HG03159 (cell line): ENCODE measurements around the gene NUP62.
"Not testable (repeated sequence)": the region's sequence is repeated elsewhere in the genome, so short reads cannot be mapped to it uniquely, and the experiment has no call there.

ENCODE experiments used
- ATAC-seq: cut with Tn5 transposase; IDR thresholded peaks from one replicate; pipeline ENCODE4 v1.9.1; 2021; ENCODE audit warnings: mild to moderate bottlenecking, moderate library complexity; ENCODE audit not compliant: unreplicated experiment

The NUP62 gene

DNA sequence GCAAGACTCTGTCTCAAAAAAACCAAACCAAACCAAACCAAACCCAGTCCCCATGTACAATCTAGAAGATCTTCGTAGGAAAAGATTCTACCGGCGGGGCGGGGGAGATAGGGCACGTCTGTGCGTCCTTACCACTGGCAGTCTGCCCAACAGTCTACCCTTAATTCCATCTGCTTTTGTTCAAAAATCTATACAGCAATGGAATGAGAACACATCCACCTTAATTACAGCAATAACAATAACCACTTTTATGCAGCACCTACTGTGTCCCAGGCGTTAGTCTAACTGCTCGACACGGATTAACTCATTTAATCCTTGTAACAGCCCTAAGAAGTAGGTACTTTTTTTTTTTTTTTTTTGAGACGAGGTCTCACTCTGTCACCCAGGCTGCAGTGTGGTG lies 2.8 kb downstream of the NUP62 start:
- ATAC-seq, result no peak

DNA sequence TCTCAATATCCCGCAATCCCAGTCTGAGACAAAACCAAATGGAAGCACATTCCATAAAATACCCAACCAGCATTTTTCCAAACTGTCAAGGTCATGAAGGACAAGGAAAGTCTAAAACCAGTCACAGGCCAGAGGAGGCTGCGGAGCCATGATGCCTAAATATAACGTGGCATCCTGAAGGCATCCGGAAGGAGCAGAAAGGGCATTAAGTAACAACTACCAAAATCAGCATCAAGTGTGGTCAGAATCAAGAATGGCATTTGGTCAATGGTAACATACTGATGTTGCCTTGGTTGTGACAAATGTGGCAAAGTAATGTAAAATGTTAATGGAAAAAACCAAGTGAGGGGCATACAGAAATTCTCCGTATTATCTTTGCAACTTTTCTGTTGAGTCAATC lies 3.8 kb downstream of the NUP62 start:
- ATAC-seq, result no peak

DNA sequence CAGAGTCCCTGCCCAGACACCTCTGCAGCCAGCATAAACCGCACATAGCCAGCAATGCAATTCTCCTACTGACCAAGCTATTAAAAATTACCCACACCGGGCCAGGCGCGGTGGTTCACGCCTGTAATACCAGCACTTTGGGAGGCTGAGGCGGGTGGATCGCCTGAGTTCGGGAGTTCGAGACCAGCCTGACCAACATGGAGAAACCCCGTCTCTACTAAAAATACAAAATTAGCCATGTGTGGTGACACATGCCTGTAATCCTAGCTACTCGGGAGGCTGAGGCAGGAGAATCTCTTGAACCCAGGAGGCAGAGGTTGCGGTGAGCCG lies 4.5 kb downstream of the NUP62 start:
- not testable (repeated sequence) for ATAC-seq

DNA sequence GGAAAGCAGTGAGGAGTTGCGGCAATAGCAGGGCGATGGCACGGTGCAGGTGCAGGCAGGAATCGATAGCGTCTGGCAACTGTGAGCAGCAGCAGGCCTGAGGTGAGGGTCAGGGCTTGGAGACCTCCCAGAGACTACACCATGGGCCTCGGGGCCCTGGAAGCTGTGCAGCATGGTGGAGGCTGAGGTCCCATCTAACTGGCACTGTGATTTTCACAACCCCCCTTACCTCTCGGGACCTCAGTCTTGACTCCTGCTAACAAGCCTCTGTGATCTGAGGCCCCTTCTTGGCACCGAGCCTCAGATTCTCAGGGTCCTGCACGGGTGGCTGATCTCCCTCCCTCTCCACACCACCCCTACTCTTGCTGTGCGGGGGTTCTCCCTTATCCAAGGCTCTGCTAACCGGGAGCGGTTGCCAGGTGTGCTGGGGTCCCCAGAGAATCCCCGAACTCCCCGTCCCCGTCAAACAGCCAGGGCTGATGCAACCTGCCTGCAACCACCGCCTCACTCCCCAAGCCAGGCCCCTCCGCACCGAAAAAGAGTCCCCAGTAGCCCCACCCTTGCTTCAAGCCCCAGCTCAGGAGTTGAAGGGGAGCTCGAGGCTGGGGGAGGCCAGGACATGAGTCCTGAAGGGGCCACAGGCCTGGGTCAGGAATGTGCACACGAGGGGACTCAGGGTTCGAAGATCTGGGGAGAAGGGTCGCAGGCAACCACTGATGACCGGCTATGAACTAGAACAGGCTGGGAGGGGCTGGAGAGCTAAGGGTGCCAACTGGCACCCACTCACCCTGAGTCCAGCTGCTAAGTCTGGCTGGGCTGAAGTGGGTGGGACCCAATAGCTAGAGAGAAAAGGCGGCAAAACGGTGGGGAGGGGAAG lies 5.1 kb downstream of the NUP62 start:
- no peak for ATAC-seq

DNA sequence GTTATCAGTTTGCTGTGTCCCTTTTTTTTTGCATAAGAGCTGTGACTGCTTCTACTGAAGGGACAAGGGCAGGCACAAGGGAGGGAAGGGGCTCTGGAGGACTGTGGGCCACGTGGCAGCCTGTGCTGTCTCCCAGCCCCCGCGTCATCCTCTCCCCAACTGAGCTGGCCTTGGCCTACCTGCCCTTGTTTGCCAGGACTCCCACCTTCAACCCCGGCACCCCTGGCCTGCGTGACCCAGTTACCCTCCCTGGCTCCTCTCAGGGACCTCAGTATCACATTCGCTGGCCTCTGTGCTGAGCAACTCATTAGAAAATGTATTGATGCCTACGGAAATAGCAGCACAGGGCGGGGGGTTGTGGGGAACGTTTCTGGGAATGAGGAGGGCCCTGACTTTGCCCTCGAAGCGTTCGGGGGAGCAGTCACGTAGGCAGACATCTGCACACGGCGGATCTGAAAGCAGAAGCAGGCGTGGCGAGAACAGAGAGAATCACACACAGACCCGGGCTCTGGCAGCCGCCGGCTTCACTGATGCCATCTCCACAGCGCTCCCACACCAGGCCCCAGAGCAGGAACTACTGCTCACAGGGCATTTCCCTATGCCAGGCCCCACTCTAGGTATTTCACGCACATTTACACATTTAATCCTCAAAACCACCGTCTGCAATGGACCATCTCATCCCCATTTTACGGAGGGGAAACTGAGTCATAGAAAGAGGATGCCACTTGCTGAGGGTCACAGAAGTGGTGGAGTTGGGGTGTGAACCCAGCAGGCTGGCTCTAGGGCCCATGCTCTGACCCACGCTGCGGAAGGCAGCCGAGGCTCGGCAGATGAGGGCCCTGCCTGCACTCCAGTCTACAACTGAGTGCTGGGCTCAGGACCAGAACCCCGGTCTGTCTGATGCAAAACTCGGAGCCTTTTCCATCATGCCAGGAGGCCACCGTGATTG lies 6.0 kb downstream of the NUP62 start:
- ATAC-seq, result no peak

DNA sequence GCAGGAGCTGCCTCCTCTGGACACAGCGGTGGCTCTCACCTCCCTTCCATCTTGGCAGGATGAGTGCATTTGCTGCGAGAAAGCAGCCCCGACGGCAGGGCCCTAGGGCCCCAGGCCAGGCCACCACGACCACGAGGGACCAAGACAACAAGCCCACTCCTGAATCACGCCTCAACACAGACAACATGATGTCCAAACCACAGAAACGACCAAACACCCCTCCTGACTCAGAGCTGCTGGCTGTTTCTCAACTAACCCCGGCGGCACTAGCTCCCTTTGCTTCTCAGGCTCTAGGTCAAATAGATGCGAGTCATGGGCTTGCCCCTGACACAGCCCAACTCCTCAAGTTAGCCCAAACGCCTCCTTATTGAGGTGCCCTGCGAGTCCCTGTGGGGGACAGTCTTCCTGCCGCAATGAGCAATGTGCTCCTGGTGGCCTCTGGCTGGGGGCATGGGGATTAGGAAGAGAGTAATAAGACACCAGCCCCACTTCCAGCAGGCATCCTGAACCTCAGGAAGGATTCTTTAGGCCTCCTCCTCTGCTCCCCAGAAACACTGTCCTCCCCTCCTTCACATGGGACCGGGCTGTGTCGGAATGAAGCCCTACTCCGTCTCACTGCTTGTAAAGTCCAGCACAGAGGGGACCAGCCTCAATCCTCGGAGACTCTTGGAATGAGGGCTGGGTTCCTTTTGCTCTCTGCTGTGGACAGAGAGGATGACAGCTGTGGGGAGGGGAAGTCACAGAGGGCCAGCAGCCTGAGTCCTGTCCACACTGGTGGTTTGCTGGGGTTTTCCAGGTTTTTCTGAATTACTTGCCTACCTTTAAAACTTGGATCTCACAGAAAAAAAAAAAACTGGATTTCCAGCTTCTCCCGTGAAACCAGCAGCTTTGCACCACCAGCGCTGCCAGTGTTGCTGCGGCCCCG lies 7.2 kb downstream of the NUP62 start:
- no peak for ATAC-seq

DNA sequence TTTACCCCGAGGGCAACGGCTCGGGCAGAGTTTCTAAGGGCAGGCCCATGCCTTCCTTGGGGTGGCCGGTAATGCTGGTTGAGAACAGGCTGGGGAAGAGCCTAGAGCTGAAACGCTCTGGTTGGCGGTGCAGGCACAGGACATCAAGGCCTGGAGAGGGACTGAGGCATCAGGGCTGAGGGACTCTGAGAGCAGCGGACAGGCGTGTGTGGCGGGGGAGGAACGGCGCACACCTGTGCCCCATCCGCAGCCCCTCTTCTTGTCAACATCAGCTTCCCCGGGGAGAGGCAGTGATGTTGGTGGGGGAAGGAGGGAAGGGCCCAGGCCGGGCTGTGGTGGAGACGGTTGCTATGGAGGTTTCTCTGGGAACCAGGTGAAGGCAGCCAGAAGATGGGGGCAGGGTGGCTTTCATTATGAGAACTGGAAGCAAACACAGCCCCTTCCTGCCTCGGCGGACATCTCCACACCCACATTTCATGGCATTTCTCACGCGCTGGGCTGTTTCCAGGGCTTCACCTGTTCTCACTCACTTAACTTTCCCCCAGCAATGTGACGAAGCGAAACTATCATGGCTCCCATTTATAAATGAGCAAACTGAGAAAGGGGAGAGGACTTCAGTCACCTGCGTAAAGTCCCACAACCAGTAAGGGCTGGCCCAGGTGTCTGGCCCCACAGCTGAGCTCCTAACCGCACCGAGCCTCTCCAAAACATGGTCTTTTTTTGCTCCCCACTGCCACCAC lies 8.5 kb downstream of the NUP62 start:
- no peak for ATAC-seq

DNA sequence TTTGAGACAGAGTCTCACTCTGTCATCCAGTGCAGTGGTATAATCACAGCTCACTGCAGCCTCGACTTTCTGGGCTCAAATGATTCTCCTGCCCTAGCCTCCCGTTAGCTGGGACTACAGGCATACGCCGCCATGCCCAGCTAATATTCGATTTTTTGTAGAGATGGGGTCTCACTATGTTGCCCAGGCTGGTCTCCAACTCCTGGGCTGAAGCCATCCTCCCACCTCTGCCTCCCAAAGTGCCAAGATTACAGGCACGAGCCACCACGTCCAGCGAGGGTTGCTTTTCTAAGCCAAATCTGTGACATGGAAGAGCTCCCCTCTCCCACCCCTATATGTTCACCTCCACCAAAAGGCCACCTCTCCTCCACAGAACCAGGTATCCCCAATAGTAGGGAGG lies 11.2 kb downstream of the NUP62 start:
- no peak for ATAC-seq

DNA sequence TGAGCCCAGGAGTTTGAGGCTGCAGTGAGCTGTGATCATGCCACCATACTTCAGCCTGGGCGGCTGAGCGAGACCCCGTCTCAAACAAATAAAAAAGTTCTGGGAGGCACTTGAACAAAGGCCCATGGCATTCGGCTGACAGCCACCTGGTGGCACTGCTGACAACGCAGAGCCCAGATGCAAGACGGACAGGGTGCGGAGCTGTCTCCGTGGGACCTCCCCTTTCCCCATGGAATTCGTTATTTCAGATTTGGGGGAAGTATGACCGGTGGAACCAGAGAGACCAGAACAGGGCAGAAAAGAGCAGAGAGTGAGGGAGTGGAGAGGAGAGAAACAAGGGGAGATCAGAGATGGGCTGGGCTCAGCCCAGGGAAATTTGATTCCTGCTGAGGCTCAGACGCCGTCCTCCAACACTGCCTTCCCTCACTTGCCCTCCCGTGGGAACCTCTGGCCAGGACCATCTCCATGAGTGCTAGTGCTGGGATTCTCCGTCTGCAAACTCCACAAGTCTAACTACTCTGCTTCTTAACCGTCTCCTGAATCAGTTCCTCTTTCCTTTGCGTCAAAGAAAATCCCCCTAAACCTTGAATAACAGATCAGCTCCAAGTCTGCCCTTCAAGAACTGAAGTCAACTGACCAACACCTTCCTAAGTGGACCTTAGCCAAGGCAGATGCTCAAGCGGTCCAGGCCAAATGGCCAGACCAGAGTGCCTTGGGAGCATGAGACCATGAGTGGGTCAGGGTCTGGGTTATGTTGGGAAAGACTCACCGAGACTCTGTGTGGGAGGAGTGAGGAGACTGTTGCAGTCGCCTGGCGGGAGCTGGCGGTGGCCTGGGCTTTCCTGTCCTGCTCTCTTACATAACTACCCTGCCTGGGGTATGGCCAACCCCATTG lies 12.2 kb downstream of the NUP62 start:
- ATAC-seq, result no peak

DNA sequence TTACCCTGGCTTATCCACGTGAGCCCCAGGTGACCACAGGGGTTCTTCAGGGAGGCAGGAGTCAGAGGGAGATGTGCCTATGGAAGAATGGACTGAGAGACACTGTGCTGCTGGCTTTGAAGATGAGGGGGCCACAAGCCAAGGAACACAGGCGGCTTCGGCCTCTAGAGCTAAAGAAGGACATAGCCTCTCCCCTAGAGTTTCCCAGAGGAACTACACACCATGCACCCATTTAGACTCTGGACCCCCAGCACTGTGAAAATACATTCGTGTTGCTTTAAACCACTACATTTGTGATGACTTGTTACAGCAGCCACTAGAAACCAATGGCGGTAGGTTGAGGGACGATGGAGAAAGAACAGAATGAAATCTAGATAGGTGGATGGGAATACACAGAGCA lies 14.0 kb downstream of the NUP62 start:
- no peak for ATAC-seq

DNA sequence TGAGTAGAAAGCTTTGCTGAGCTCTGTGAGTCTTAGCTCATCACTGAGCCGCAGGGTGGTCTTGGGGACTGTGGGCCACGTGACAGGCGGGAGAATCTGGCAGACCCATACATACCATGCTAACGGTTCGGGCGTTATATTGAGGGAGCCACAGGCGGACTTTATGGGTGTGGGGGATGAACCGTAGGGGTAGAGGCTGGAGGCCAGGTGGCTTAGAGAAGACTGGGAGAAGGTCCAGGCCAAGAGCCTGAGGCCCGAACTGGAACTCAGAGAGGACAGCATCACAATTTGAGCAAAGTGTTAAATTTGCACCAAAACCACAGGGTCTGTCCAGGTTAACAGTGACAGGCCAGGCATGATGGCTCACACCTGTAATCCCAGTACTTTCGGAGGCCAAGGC lies 15.6 kb downstream of the NUP62 start:
- no peak for ATAC-seq

DNA sequence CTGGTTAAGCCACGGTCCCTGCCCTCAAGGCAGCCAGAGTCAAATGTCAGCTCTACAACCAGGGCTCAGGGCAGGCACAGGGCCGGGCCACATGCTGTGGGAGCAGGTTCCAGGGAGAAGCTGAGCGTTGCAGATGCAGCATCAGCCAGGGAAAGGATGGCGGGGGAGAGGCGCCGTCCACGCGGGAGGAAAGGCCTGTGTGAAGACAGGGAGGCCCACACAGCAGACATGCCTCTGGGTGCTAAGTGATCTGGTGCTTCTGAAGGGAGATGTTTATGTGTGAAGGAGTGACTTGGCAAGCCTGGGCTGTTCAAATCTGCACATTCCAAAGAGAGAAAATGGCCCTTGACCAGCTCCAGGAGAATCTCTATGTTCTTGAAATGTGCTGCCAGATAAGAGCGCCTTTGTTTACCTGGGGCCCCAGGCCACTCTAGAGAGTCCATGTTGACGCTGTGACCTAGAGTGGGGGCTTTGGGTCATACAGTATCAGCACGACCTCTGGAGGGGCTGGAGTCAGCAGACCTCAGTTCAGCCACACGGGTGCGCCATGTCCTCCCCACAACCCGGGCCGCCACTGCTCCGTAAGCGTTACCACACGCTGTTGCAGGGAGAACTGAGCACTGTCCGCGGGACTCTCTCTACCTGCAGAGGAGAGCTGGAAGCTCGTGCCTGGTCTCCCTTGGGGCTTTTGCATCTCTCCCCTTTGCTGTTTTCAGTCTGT lies 16.2 kb downstream of the NUP62 start:
- ATAC-seq, result no peak

DNA sequence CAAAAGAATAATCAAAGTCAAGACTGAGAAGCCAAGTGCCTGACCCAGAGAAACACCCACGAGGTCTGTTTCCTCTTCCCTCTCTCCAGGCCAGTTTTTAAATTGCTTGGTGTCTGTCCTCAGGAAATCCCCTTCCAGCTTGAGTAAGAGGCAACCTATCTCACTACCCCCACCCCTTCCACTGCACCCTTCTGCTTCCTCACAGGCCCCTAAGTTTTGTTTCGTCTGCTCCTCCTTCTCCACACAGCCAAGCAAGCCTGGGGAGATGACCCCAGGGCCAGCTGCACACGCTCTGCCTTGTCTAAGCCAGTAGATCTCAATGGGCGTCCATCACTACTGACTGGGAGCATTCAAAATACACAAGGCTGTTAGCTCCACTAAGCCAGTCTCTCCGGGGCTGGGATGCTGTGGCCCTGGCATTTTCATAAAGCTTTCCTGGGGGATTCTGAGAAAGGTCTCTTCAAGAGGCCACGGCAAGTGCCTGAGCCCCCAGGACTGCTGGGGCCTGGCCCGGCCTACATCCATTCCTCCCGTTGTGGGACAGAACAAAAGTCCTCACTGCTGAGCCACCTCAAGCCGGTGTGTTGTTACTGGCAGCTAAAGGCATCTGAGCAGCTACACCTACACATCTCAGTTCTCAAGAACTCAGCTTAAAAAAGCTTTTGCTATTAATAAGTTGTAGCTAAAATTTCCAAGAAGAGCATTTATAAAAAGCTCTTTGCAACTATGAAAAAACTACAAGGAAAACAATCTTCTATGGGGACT lies 17.7 kb downstream of the NUP62 start:
- peak; percentile 44 for ATAC-seq

DNA sequence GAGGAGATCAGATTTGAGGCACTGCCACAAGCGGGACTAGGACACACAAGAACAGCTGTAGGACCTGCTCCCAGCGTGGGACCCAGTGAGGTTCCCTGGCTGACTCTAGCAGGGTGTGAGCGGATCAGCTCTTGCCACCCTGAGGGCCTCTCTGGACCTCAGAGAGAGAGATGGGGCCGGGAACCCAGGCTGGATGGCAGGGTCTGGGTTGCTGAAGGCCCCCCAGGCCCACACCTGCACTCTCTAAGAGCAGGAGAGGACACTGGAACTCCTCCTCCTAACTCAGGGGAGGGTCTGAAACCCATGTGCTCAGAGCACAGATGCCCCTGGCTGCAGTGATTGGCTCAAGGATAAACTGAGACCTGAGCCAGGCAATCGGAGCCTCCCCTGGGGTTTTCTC lies 19.1 kb downstream of the NUP62 start:
- ATAC-seq, result no peak

DNA sequence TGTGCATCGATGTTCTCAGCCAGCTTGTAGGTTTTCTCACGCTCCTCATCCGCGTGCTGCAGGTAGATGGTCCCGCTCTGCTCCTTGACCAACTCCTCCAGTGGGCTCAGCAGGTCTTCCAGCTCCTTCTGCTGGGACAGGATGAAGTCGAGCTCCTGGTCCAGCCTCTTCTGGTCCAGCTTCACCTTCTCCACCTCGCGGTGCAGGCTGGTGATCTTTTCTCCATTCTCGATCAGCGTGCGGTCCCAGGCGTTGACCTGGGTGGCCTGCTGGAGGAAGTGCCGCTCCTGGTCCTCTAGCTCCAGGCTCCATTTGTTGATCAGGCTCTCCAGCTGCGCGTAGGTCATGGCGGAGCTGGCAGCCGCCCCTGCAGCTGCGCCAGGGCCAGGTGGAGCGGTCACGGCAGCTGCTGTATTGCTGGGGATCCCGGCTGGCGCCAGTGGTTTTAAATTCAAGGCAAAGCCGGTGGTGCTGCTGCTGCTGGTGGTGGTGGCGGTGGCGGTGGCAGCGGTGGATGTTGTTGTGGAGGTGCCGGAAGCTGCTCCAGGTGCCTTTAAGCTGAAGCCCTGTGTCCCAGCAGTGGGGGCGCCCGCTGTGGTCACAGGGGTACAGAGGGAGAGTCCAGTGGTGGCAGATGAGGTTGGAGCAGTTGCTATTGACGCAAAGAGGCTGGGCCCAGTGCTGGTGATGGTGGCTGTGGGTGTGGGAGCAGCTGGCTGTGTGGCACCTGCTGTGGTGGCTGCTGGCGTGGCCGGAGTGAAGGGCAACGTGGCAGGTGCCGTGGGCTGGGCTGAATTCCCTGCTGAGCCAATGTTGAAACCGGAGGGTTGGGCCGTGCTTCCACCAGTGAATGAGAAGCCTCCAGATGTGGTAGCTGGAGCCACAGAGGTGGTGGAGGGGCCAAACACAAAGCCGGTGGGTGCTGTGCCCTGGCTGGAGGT lies 20.6 kb downstream of the NUP62 start:
- ATAC-seq, result no peak

DNA sequence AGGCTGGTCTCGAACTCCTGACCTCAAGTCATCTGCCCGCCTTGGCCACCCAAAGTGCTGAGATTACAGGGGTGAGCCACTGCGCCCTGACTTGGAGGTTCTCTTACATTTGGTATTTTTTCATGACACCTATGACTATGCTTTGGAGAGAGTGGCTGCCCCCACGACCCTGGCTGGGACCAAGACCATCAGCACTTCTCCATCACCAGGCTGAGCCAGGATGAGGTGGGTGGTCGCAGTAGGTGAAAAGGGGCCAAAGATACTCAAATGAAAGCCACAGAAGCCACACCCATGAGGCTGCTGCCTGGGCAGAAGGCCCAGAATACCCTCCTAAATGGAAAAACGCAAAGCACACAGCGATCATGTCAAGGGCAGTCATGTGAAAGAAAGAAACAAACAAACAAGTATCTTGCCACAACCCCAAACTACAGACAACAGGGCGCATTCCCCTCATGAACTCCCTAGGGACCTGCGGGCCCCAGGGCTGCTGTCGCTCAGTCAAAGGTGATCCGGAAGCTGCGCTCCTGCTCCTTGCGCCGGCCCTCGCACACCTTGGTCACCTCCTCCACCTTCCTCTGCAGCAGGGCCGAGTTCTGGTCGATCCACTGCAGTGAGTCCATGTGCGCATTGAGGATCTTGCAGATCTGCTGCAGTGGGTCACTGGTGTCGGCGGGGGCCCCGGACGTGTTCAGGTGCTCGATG lies 21.4 kb downstream of the NUP62 start:
- no peak for ATAC-seq
